SU-DHL-6 (cell line): Measurements from ENCODE around the gene GRID2.

ENCODE experiments used
- EZH2phosphoT487 ChIP-seq: fragments of 200-600 bp; sonication (generic), shearing (Covaris generic); conservative IDR thresholded peaks from 2 replicates; pipeline ENCODE4 v1.6.1; 2018; ENCODE audit warnings: mild to moderate bottlenecking, antibody characterized with exemption, low read length, moderate library complexity, mixed read lengths
- TF ChIP-seq, protein P1 (sequence below): fragments of 200-600 bp; sonication (generic); IDR thresholded peaks from one replicate; pipeline ENCODE4 v1.5.1; 2017; ENCODE audit warnings: antibody characterized with exemption, mild to moderate bottlenecking, low read length, moderate library complexity; ENCODE audit not compliant: insufficient read depth, poor library complexity, severe bottlenecking

DNA sequence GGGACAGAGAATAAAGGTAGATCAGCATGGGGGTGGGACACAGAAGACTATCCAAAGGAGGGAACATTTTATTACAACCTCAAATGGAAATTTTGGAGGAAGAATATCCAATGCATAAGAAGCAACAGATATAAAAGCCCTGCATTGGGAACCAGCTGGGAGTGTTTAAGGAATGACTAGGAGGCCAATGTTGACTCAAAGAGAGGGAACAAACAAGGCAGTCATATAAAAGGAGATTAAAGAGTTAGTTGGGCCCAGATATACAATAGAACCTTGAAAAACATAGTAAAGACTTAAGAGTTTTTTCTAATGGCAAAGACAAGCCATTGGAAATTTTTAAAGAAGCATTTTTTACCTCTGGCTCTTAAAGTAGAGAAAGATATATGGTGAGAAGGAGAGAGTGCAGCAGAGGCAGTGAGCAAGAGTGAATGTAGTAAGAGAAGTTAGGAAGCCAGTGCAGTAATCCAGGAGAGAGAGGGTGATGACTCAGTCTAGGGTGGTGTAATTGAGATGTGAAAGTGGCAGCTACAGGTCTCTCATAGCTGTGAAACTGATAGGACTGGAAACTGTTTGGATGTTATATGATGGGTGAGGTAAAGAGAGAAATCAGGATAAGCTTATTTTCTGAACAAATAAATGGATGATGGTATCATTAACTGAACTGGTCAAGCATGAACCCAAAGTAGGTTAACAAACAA is 1342.6 kb downstream of the GRID2 start:
- TF ChIP-seq, protein P1, sequence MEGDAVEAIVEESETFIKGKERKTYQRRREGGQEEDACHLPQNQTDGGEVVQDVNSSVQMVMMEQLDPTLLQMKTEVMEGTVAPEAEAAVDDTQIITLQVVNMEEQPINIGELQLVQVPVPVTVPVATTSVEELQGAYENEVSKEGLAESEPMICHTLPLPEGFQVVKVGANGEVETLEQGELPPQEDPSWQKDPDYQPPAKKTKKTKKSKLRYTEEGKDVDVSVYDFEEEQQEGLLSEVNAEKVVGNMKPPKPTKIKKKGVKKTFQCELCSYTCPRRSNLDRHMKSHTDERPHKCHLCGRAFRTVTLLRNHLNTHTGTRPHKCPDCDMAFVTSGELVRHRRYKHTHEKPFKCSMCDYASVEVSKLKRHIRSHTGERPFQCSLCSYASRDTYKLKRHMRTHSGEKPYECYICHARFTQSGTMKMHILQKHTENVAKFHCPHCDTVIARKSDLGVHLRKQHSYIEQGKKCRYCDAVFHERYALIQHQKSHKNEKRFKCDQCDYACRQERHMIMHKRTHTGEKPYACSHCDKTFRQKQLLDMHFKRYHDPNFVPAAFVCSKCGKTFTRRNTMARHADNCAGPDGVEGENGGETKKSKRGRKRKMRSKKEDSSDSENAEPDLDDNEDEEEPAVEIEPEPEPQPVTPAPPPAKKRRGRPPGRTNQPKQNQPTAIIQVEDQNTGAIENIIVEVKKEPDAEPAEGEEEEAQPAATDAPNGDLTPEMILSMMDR: no peak
- no peak for TF ChIP-seq EZH2phosphoT487
